ENCODE data around the gene GPR161.

The GPR161 gene

GRCh38 chr1:168172250-168172915, 35.7 kb upstream of the GPR161 start:
- Histone ChIP-seq H3K27ac (no peak overlapping the region), H3K4me3 (no peak overlapping the region)
- TF ChIP-seq, protein P1, sequence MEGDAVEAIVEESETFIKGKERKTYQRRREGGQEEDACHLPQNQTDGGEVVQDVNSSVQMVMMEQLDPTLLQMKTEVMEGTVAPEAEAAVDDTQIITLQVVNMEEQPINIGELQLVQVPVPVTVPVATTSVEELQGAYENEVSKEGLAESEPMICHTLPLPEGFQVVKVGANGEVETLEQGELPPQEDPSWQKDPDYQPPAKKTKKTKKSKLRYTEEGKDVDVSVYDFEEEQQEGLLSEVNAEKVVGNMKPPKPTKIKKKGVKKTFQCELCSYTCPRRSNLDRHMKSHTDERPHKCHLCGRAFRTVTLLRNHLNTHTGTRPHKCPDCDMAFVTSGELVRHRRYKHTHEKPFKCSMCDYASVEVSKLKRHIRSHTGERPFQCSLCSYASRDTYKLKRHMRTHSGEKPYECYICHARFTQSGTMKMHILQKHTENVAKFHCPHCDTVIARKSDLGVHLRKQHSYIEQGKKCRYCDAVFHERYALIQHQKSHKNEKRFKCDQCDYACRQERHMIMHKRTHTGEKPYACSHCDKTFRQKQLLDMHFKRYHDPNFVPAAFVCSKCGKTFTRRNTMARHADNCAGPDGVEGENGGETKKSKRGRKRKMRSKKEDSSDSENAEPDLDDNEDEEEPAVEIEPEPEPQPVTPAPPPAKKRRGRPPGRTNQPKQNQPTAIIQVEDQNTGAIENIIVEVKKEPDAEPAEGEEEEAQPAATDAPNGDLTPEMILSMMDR (IDR thresholded peaks at IDR 0.05): no peak
- no peak for DNase-seq (ENCODE audit: low spot score)

DNA sequence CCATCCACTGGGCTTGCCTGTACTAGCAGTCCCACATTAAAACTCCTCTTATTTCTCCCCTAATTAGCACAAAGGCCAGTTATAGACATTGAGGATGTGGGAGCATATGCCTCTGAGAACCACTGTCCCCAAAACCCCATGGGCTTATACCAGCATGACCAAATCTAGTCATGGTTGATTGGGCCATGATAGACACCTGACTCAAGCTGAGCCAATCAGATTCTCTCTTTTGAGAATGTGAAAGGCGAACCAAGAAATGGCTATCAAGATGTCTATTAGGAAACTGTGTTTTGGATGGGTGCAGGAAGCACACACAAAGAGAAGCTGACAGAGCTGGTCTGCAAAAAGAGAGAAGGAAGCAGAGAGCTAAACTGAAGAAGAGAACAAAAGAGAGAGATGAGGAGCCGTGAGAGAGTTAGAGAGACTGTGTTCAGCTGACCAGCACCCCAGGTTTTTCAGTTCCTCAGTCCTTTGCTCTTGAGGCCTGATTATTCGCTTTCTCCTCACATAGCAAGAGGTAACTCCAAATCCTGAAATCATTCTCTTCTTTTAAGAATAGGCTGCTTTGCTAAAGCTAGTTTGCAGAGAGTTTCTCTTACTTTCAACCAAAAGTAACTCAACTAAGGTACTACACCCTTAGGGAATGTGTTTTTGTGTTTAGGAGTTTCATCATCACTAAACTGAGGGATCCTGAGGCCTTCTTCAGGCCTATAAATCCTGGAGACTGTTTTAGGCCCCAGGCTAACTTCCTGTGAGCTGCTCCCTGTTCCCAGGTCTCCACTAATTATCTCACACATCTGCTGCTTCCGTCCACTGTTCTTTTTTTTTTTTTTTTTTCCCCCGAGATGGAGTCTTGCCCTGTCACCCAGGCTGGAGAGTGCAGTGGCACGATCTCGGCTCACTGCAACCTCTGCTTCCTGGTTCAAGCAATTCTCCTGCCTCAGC, 34.1 kb upstream of the GPR161 start:
- H3K4me3 ChIP-seq: no peak overlapping the region
- TF ChIP-seq, protein P1 (IDR thresholded peaks at IDR 0.05): no peak
- H3K27ac ChIP-seq: no peak overlapping the region
- no peak for DNase-seq (ENCODE audit: low spot score)

GRCh38 chr1:168167806-168168205, 31.1 kb upstream of the GPR161 start:
- peak overlapping the region; percentile 57 to 80 for H3K27ac ChIP-seq
- TF ChIP-seq, protein P1 (IDR thresholded peaks at IDR 0.05): no peak
- no peak for DNase-seq (ENCODE audit: low spot score)
- no peak overlapping the region for H3K4me3 ChIP-seq

DNA sequence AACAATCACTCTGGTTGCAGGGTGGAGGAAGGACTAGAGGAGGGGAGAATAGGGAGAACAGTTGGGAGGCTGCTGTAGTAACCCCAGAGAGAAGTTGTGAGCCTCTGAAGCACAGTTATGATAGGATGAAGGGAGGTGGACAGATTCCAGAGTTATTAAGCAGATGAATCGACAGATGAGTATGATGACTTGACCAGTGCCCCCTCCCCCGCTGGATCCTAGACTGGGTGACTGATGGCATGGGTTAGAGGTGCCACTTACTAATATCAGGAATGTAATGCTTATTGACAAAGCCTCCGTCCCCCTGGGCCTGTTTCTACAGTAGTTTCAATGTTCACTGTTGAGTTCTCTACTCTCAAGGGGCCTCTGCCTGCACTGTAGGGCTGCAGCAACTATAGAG, 28.0 kb upstream of the GPR161 start:
- TF ChIP-seq, protein P1 (IDR thresholded peaks at IDR 0.05): no peak
- H3K4me3 ChIP-seq: no peak overlapping the region
- H3K27ac ChIP-seq: no peak overlapping the region
- no peak for DNase-seq (ENCODE audit: low spot score)

DNA sequence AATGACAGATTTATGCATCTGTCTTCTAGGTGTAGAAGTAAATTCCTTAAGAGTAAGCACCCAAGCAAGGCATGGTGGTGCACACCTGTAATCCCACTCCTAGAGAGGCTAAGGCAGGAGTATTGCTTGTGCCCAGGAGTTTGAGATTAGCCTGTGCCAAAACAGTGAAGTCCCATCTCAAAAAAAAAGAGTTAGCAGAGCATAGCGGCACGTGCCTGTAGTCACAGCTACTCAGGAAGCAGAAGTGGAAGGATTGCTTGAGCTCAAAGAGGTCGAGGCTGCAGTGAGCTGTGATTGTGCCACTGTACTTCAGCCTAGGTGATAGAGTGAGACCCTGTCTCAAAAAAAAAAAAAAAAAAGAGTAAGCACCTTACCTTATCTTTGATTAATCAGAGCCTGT, 26.9 kb upstream of the GPR161 start:
- TF ChIP-seq, protein P1 (IDR thresholded peaks at IDR 0.05): no peak
- no peak overlapping the region for H3K4me3 ChIP-seq
- no peak for DNase-seq (ENCODE audit: low spot score)
- H3K27ac ChIP-seq: no peak overlapping the region

- no peak overlapping the region for H3K27ac ChIP-seq
- no peak for DNase-seq (ENCODE audit: low spot score)
- H3K4me3 ChIP-seq: no peak overlapping the region
- TF ChIP-seq, protein P1 (IDR thresholded peaks at IDR 0.05): no peak
These were observed 24.7 kb upstream of the GPR161 start for GRCh38 chr1:168161459-168161858.
